Measurements from ENCODE around the gene STX18. TPM values are rescaled to one million over a fixed set of nuclear protein-coding genes. Genes with fewer than 3 reads are reported as not detected.

The STX18 gene
- total RNA-seq, 2 donors from 2014 or later, result 18.7 to 19.5 TPM

DNA sequence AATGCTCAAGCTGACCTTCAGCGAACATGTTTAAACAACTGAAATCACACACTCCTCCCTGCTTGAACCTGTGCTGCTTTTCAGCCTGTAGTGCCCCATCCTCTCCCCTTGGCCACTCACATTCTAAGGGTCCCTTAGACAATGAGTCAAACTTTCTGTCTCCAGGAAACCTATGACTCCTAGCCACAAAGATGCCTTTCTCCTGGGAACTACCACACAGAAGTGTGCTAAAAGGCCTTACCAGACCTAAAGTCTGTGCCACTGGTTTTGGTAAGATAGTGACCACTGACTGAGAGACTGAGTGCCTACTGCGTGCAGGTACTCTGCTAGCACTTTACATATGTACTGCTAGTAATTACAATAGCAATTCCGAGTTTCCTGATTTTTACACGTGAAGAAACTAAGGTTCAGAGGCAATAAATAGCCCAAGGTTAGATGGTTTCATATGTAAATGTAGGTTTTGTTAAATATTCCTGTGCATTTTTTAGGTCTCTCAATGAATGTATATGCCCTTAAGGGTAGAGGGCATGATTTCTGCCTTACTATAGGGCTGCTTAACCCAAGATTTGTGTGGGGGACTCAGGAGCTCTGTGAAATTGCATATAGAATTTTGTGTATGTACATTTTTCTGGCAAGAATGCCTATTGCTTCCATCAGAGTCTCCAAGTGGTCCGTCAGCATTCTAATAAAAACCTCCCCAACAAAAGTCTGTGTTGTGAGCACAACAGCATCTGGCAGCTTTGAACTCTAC, 83.9 kb downstream of the STX18 start:
- intact Hi-C loops (cut with DNase I), result no loop called here

GRCh38 chr4:4456816-4457578, 84.9 kb downstream of the STX18 start:
- intact Hi-C loops (cut with DNase I), result no loop called here
- DNase-seq (ENCODE audit: low spot score), result no peak

More for the DNA sequence above, 83.9 kb downstream of the STX18 start:
- DNase-seq (ENCODE audit: low spot score), result no peak

DNA sequence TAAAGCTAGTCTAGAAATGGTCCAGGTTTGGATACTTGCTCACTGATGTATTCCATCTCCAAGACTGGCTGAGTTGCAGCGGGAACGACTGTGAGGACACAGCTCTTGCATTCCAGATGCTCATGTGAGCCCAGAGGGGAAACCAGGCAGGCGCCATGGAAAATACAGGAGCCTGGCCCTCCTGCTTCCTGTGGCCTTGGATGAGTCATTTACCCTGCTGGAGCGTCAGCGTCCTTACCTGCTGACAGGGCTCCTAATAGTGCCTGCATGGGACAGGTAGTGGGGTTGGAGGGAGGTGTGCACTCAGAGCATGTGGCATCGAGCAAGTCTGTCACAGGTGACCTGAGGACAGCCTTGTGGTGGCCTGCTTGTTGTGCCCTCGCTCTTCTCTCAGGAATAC, 85.5 kb downstream of the STX18 start:
- intact Hi-C loops (cut with DNase I), result no loop called here

GRCh38 chr4:4455210-4455865, 86.5 kb downstream of the STX18 start:
- DNase-seq (ENCODE audit: low spot score), result no peak
- intact Hi-C loops (cut with DNase I), result no loop called here

More for the DNA sequence above, 85.5 kb downstream of the STX18 start:
- no peak for DNase-seq (ENCODE audit: low spot score)

DNA sequence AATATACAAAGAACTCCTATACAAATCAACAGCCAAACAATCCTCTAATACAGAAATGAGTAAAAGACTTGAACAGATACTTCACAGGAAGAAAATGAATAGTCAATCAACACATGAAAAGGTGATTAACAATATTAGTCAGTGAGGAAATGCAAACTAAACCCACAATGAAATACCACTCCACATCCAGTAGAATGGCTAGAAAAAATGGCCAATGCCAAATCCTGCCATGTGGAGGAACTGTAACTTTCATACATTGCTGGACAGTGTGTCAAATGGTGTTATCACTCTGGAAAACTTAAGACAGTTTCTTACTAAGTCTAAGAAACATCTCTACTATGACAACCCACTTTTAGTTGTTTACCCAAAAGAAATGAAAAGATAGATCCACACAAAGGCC, 95.4 kb downstream of the STX18 start:
- intact Hi-C loops (cut with DNase I), result no loop called here
- no peak for DNase-seq (ENCODE audit: low spot score)

GRCh38 chr4:4443821-4444220, 98.0 kb downstream of the STX18 start:
- DNase-seq (ENCODE audit: low spot score), result no peak
- intact Hi-C loops (cut with DNase I), result no loop called here

GRCh38 chr4:4440333-4441061, 101.4 kb downstream of the STX18 start:
- no peak for DNase-seq (ENCODE audit: low spot score)
- intact Hi-C loops (cut with DNase I), result no loop called here

GRCh38 chr4:4439782-4440181, 102.1 kb downstream of the STX18 start:
- intact Hi-C loops (cut with DNase I), result no loop called here
- DNase-seq (ENCODE audit: low spot score), result no peak

DNA sequence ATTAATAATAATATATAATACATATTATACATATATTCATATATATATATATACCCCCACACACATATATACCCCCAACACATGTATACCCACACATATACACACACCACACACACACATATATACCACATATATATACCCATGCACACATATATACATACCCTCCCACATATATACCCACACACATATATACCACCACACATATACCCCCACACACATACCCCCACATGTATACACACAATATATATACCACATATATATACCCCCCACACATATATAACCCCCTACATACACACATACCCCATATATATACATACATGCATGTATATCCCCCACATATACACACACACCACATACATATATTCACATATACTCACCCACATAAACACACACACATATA, 103.0 kb downstream of the STX18 start:
- no peak for DNase-seq (ENCODE audit: low spot score)
- intact Hi-C loops (cut with DNase I), result no loop called here

- intact Hi-C loops (cut with DNase I), result no loop called here
- DNase-seq (ENCODE audit: low spot score), result no peak
Measured at GRCh38 chr4:4437798-4438470, 103.9 kb downstream of the STX18 start.

DNA sequence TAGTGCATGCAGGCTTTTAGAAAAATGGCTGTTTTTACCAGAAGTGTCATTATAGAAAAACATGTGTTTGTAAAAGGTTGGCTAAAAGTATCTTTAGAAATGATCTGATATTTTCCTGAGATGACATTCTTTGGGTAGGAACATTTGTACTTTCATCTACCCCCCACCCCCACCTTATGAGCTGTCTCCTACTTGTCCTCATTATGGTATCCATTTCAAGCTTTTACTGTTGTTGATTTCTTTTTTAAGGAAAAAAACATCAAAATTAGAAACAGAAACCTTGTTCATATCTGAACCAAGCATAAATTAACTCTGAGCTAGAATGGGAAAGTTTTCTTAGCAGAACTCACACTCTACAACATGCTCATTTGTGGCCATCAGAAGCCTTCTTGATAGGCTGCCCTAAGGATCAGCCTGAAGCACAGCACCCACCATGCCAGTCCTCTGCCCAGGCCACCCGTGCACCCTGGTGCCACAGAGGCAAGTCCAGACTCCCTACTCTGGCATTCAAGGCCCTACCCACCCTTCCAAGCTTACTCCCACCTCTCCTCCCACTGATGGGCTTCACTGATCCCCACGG, 105.5 kb downstream of the STX18 start:
- intact Hi-C loops (cut with DNase I), result no loop called here
- no peak for DNase-seq (ENCODE audit: low spot score)

DNA sequence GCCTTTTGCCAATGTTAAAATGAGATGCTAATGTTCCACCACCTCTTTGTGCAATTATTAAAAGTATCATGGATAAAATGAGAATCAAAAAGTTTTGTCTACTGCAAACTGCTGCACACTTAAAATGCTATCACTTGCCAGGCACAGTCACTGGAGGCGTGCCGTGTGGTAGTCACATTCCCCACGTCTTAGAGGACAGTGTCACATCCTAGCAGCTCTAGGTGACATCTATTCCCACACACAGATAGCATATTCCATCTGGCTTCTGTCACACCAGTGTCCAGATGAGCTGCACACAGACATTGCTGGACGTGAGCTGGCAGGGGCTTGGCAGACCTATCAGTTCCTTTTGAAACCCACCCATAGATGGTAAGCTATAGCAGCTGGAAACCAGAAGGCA, 107.9 kb downstream of the STX18 start:
- peak; percentile 8 for DNase-seq (ENCODE audit: low spot score)
- intact Hi-C loops (cut with DNase I), result no loop called here

- intact Hi-C loops (cut with DNase I), result no loop called here
- DNase-seq (ENCODE audit: low spot score), result peak; percentile 79
Measured at GRCh38 chr4:4432341-4433125, 109.3 kb downstream of the STX18 start.

- DNase-seq (ENCODE audit: low spot score), result peak; percentile 47
- intact Hi-C loops (cut with DNase I), result no loop called here
Measured at GRCh38 chr4:4430492-4431195, 111.2 kb downstream of the STX18 start.

DNA sequence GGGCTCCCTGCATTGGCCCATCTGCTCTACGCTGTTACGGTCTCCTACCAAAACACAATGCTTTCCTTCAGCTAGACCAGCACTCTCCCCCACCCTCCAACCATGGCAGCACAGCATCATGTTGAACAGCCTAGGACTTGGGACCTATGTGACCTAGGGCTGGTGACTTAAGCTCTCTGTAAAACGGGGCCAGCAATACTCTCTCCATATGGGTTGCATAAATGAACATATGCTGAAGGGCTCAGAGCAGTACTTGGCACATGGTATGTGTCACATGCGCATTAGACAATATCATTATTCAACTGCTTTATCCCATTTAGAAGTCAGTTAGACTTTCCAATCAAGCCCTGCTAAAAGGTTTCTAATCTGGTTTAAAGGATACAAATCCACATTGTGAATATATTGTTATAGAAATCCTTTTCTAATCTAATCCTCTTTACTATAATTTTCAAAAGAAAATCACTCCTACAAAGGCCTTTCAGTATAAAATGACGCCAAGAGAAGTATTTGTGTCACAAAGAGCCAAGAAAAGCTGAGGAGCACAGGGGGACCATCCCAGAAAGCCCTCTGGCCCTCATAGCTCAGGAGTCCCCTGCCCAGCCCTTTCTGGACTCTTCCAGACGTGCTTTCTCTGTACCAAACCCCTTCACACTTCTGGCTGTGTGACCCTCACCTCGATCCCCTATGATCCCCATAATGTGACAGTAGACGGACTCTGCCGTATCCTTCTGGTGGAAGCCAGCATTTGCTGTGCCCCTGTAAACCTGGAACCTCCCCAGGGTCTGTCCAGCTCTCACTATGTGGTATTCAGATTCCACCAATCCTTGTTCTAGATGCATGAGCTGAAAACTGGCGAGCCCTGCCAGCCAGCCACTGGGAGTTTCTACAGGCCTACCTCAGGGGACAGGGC, 112.6 kb downstream of the STX18 start:
- peak; percentile 32 for DNase-seq (ENCODE audit: low spot score)

GRCh38 chr4:4427886-4428285, 114.0 kb downstream of the STX18 start:
- intact Hi-C loops (cut with DNase I), result no loop called here
- DNase-seq (ENCODE audit: low spot score), result peak; percentile 29

More for the DNA sequence above, 112.6 kb downstream of the STX18 start:
- intact Hi-C loops (cut with DNase I), result no loop called here

Measured in posterior vena cava (tissue), 2 donors.